Measurements from ENCODE around the gene IL1RN. TPM values are rescaled to one million over a fixed set of nuclear protein-coding genes. Genes with fewer than 3 reads are reported as not detected.

The IL1RN gene
- total and polyA plus RNA-seq, 2 of the 13 experiments (the other 11 are each of a cell fraction or from before 2014, with no cell fraction given): 21.2 to 101 TPM

- TF ChIP-seq HNRNPLL (IDR thresholded peaks at IDR 0.05; ENCODE audit: low read depth, low read length, poor library complexity, severe bottlenecking) (no peak), TCF7L2 (IDR thresholded peaks at IDR 0.05; ENCODE audit: low read depth, low read length) (no peak), ZNF720 (CRISPR knock-in tag; IDR thresholded peaks at IDR 0.05) (0 out of 2 replicates have a peak, but pooled peaks have one; percentile 17), HNRNPL (IDR thresholded peaks at IDR 0.05; ENCODE audit: low read depth, low read length) (0 out of 2 replicates have a peak, but pooled peaks have one; percentile 35)
Measured at GRCh38 chr2:113164930-113165585, 37.7 kb downstream of the IL1RN start (continued).

- WGBS (ENCODE audit: low lambda C conversion rate): 31% methylated on average over 7 of the region's 7 CpGs
- TF ChIP-seq BRF2 (CRISPR knock-in tag; IDR thresholded peaks at IDR 0.05) (no peak), SRSF4 (IDR thresholded peaks at IDR 0.05; ENCODE audit: low read depth, low read length, poor library complexity, severe bottlenecking) (no peak), STAT6 (CRISPR knock-in tag; IDR thresholded peaks at IDR 0.05; ENCODE audit: borderline replicate concordance) (0 out of 2 replicates have a peak, but pooled peaks have one; percentile 33), ZKSCAN8 (CRISPR knock-in tag; IDR thresholded peaks at IDR 0.05; ENCODE audit: borderline replicate concordance) (0 out of 2 replicates have a peak, but pooled peaks have one; percentile 47), ZKSCAN5 (CRISPR knock-in tag; IDR thresholded peaks at IDR 0.05) (no peak), RBM22 (optimal IDR thresholded peaks at IDR 0.05; ENCODE audit: low read length) (no peak), HOXA7 (CRISPR knock-in tag; IDR thresholded peaks at IDR 0.05) (no peak), MATR3 (CRISPR knock-in tag; IDR thresholded peaks at IDR 0.05) (no peak), NCOA2 (CRISPR knock-in tag; IDR thresholded peaks at IDR 0.05) (peak; percentile 71), ZGPAT (CRISPR knock-in tag; IDR thresholded peaks at IDR 0.05) (peak; percentile 27)
- TF ChIP-seq, protein P1, sequence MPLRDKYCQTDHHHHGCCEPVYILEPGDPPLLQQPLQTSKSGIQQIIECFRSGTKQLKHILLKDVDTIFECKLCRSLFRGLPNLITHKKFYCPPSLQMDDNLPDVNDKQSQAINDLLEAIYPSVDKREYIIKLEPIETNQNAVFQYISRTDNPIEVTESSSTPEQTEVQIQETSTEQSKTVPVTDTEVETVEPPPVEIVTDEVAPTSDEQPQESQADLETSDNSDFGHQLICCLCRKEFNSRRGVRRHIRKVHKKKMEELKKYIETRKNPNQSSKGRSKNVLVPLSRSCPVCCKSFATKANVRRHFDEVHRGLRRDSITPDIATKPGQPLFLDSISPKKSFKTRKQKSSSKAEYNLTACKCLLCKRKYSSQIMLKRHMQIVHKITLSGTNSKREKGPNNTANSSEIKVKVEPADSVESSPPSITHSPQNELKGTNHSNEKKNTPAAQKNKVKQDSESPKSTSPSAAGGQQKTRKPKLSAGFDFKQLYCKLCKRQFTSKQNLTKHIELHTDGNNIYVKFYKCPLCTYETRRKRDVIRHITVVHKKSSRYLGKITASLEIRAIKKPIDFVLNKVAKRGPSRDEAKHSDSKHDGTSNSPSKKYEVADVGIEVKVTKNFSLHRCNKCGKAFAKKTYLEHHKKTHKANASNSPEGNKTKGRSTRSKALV (CRISPR knock-in tag; IDR thresholded peaks at IDR 0.05): no peak
Measured at GRCh38 chr2:113166187-113166645, 38.8 kb downstream of the IL1RN start.

More at GRCh38 chr2:113166187-113166645, 38.8 kb downstream of the IL1RN start:
- Histone ChIP-seq H3K4me1 (ENCODE audit: insufficient read depth, low read length) (peaks cover 66% of the 10 kb centered on the region), H3K9me3 (ENCODE audit: low read length) (no peaks in the 10 kb centered on the region), H2AFZ (ENCODE audit: low read length) (no peak overlapping the region), H3K27me3 (ENCODE audit: control insufficient read depth in 1 of 2, insufficient read depth in 2 of 2, low read length in 2 of 2) (no peaks in the 10 kb centered on the region), H3K4me2 (ENCODE audit: low read depth, low read length) (peak overlapping the region; percentile 77), H3K4me3 (replicated peaks in 1 of 3; ENCODE audit: insufficient read depth in 1 of 3, low read depth in 2 of 3, low read length in 3 of 3) (no peak overlapping the region; a peak in 2 of 6 replicates), H3K27ac (ENCODE audit: extremely low read length, insufficient read depth, low read length) (peak overlapping the region; percentile 75), H3K36me3 (replicated peaks in 1 of 2; ENCODE audit: control insufficient read depth in 1 of 2, insufficient read depth in 2 of 2, low read length in 2 of 2) (no peaks in the 10 kb centered on the region), H4K20me1 (ENCODE audit: insufficient read depth, low read length) (no peaks in the 10 kb centered on the region), H3K79me2 (ENCODE audit: insufficient read depth, low read length) (no peaks in the 10 kb centered on the region), H3K9ac (ENCODE audit: insufficient read depth, low read depth, low read length) (peak overlapping the region; percentile 56)
- ChIA-PET CTCF (ENCODE audit: low intra/inter-chr PET ratio, low total read pairs) (interaction anchor here (1.9 kb wide), 1 partner anchor 29 kb away, joined by 5 read pairs; no protein-coding TSS in a partner anchor), POLR2A (interaction anchor here (1.0 to 5.0 kb wide), 13 partner anchors 9 to 86 kb away, joined by 3 to 103 read pairs (median 15); partner anchors contain the start of genes IL1RN and PSD4)
- in situ Hi-C loops (cut with HindIII; ENCODE audit: extremely low pct_ligation_motif_present, low pct_unique_long_range_greater_than_20kb): no loop called here
- BruUV-seq (replicated peaks): no TSS peak
- ATAC-seq (no peak), FAIRE-seq (no peak), DNase-seq (ENCODE audit: low spot score) (peak; percentile 50)
- intact Hi-C loops (cut with micrococcal nuclease; ENCODE audit: unreplicated experiment): loop anchor here (2.0 kb wide), 1 partner anchor 15 kb away; no protein-coding TSS in a partner anchor
